ENCODE results near the gene NKAPL.
"Not testable (repeated sequence)": the region's sequence is repeated elsewhere in the genome, so short reads cannot be mapped to it uniquely, and the experiment has no call there.

The NKAPL gene

DNA sequence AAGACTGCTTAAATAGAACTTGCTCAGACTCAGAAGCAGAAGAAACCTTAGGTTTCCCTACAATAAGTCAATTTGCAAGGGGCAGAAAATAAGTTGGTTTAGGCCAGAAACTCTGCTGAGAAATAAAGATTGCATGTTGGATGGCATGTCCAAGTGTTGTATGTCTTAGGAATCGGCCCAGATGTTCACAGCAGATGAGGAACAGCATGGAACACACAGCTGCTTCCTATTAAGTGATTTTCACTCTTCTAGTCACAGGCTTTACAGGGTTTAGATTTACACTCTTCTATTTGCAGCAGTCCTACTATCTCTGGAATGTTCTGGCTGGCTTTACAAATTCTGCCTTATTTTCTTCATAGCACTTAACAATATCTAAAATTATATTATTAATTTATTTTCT lies 10.2 kb upstream of the NKAPL start:
- no peak for DNase-seq

DNA sequence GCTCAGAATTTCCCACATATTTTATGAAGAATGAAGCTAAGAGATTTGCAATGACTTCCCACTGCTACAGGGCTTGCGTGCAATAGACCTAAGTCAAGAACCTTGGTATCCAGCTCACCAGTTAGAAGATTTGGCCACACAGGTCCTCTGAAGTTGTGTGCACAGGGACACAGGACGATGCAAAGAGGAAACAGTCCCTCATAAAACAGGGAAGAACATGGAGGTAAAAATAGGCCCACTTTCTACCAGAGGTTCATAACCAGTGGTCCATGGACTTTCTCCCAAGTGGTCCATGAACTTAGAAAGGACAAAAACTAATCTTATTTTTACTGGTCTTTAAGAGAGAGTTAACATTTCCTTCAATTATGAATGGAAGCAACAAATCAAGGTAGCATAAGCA lies 8.3 kb upstream of the NKAPL start:
- DNase-seq = no peak

DNA sequence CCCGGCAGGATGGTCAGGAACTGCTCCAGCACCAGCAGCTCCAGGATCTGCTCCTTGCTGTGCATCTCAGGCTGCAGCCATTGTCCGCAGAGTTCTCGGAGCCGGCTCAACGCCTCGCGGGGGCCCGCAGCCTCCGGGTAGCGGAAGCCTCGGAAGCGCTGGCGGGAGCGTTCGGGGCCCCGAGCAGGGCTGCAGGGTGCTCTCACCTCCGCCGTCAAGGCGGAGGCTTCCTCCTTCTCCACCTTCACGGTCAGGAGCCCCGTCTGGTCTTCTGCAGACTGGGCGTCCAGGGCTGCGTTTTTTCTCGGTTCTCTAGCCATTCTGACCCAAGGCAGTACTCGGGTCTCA lies 7.5 kb upstream of the NKAPL start:
- DNase-seq = peak; percentile 46

DNA sequence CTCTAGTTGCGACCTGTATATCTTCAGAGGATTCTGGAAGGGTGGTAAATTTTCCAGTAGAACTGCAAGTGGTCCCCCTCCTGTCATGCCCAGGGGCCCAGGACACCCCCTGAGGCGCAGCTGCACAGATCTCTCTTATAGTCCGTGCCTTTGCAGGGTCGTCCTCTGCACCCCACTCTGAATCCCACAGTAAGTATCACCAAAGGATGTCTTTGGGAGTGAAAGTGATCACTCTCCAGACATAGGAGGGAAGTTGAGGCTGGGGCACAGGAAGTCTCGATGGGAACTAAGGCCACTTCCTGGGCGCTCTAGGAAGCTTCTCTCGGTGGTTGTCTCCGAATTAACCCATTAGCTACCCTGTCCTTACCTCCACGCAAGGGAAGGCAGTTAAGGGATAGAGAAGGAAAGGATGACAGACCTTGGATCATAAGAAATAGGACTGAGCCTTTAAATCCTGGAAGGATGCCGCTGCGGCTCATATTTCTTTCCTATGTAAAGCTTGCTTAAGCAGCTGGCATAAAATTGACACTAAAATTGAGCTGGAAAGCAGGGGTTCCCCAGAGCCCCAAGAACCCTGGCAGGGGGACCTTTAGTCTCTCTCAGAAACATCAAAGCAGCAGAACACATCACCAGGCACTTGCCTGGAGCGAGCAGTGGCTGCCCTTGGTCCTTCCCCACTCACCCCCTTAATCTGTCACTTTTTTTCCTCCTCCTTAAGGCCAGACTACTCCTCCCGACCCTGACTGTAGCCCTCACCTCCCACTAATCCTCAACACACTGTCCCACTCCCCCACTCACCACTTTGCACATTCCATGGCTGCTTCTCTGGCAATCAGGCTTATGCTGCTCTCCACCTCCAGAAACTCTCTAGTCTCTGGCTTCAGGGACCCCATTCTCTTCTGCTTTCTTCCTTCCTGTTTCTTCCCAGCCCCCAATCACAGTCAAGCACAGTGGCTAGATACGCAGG lies 6.8 kb upstream of the NKAPL start, which contains the start of gene ZKSCAN4:
TSS of gene ZKSCAN4 (minus strand) at position 261 of the 967 bp plus-strand sequence. CDS start 289 bp downstream, outside the sequence.
- DNase-seq = peak; percentile 88

DNA sequence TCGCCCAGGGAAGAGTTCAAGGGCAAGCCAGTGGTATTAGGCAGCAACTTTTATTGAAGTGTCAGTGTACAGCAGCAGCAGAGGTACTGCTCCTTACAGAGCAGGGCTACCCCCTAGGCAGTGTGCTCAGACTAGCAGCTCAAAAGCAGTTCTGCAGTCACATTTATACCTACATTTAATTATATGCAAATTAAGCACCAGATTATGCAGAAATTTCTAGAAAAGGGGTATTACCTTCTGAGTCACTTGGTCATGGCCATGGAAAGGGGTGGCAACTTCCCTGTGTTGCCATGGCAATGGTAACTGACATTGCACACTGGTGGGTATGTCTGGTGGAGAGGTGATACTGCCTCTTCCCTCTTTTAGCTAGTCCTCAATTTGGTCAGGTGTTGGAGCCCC lies 5.0 kb upstream of the NKAPL start:
- DNase-seq = no peak

DNA sequence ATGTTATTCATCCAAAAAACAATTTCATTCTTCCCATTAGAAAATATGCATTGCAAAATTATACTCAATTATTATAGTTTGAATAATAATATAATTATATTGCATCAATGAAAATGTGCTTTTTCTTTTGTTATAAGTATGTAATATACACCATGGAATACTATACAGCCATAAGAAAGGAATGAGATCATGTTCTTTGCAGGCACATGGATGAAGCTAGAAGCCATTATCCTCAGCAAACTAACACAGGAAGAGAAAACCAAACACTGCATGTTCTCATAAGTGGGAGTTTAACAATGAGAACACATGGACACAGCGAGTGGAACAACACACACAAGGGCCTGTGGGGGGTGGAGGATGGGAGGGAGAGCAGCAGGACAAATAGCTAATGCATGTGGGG lies 2.1 kb upstream of the NKAPL start:
- DNase-seq = no peak

DNA sequence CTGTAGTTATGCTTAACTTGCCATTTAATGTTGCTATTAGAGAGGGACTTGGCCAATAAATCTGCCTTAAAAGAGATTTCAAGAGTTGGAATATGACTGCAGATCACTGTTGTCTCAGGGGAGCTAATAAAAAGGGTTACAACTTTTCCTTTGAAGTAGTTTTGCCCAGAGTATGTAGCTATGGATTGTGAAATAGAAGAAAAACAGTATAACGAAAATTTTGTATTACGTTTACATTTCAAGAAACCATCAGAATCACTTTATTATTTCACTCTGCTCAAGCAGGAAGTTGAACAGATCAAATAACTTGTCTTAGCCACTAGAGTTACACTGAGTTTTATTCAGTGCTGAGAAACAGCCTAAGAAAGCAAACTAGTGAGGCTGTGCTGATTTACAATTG lies 4.8 kb downstream of the NKAPL start:
- DNase-seq = no peak

DNA sequence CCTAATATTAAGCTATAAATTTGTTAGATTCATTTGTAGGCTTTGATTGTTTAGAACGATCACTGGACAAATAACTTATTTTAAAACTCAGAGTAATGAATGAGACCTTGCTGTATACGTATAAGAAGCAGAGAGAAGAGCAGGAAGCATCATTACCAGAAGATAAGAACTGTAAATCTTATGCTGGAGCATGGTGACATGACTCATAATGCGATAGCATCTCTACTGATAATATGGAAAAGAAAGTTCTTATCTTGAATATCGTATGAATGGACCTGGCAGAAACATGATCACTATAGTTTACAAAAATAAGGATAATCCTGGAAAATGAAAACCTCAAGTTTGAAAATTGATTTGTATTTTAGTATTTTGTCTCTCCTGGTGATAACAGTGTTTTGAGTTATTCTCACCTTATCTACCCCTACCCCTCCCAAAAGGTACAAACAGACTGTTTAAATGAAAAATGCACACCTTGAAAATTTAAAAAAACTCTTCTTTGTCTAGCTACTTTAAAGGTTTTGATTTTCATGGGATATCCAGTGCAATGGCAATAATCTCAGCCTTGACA lies 5.8 kb downstream of the NKAPL start:
- DNase-seq = no peak

DNA sequence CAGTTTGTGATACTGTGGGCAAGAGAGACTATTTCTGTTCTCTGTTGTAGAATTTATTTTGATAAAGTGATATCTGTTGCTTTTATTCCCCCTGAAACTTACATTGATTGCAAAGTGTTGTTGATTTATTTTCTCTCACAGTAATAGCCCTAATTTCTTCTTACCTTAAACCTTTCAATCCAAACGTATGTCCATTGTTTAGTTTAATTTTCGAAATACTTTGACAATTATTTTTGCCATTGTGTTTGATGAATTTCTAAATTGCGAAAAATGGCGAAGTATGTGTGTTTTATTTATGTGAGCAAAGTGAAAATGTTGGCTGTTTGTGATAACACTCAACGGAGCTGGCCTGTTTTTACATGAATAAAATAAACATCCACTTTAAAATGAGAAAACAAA lies 7.5 kb downstream of the NKAPL start:
- DNase-seq = no peak

DNA sequence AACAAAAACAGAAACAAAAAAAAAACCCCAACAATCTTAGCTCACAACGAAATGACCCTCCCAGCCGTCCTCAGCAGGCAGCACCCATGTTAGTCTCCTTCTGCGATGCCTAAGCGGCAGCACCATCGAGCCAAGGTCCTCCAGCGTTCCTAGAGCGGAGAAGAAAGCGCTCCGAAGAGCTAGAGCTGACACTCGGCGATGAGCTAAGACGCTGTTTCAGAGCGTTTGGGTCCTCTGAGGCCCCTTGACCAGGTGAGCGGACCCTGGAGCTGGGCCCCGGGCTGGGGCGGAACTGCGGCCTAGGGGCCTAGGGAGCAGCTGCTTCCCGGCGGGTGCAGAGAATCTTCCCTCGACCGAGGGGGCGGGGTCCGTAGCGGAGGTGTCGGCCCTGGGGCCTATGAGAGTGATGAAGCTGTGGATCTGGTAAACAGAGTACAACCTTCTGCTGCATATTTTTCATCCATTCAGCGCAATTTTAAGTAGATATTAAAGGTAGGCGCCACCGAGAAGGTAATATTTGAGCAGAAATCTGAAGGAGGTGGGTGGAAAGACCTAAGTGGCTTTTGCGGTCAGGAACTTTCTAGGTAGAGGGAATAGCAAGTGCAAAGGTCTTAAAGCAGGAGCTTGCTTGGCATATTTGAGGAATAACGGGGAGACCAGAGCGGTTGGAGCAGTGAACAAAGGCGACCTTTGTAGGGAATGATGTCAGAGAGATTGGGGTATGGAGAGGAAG lies 8.0 kb downstream of the NKAPL start, which contains the start of gene ZSCAN26:
TSS of gene ZSCAN26 (plus strand) at position 182 of the 733 bp plus-strand sequence. CDS start 4,777 bp downstream, outside the sequence.
- peak; percentile 85 for DNase-seq

DNA sequence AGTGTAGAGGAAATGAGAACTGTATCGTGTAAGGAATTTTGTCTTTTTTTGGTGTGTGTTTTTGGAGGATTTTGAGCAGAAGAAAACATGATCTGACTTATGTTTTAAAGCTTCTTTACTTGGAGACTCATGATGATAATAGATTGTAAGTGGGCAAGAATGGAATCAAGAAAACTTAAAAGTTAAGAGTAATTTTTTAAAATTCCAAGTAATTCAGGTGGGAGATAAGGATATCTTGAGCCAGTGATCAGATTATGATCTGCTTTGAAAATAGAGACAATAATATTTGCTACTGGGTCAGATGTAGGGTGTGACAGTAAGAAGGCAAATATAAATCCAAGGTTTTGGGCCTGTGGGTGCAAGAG lies 8.6 kb downstream of the NKAPL start:
- DNase-seq = no peak

DNA sequence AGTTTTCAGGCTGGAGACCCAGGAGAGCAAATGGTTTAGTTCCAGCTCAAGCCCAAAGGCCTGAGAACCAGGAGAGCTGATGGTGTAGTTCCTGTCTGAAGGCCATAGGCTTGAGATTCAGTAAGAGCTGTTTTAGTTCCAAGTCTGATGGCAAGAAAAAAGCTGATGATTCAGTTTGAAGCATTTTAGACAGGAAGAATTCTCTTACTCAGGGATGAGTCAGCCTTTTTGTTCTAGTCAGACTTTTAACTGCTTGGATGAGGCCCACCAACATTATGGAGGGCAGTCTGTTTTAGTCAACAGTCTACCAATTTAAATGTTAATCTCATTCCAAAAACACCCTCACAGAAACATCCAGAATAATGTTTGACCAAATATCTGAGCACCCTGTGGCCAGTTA lies 10.4 kb downstream of the NKAPL start:
- no peak for DNase-seq

DNA sequence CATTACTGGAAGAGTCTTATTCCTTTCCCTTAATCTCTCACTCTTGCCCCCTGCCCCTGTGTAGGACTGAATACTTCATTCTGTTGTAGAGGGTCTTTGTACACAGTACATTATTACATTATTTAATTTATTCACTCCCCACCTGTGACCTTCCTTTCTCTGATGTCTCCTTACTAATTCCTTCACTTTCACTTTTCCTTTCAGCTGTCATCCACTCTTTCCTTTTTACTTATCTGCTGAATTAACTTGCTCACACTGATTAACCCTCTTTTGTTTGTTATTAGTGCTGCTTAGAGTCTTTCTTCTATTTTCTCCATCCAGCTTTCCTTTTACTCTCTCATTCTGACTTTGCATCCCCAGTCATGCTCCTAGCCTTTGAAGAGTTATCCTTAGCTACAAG lies 15.8 kb downstream of the NKAPL start:
- no peak for DNase-seq

DNA sequence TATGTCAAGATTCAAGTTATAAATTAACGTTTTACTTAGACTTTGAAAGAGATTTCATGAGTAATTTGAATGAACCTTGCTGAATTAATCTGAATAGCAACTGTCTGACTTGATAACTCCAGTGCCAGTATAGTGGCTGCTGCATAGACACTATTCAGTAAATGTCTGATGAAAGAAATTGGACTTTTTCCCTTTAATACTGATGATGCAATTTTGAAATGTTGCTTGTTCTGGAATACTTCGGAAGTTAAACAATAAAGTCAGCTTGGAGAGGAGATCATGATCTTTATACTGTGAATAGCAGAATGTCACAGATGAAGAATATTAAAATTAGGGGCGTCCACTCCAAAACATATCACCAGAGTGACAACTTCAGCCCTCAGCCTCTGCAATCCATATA lies 18.6 kb downstream of the NKAPL start:
- no peak for DNase-seq

DNA sequence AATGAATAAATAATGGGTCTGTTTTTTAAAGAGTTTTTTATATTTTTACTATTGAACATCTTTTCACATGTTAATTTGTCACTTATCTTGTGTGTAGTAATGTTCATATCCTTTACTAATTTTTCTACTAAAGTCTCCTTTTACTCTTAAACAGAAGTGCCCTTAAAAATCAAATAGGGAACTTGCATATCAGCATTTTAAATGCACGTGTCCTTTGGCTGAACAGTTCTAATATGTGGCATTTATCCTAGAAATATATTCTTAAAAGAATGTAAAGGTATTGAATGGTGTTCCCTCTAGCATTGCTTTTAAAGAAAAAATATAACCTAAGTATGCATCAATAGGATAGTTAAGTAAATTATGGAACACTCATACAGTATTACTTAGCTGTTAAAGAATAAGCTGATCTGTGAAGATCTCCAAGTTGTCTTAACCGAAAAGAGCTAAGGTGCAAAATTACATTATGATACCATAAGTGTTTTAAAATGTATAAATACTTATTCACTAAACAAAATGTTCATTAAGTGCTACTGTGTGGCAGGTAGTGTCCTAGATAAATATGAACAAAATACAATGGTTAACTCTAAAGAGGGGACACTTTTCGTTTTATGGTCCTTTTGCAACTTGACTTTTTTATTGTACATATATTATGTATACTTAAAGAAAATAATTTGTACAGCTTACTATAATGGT lies 21.6 kb downstream of the NKAPL start:
- no peak for DNase-seq

DNA sequence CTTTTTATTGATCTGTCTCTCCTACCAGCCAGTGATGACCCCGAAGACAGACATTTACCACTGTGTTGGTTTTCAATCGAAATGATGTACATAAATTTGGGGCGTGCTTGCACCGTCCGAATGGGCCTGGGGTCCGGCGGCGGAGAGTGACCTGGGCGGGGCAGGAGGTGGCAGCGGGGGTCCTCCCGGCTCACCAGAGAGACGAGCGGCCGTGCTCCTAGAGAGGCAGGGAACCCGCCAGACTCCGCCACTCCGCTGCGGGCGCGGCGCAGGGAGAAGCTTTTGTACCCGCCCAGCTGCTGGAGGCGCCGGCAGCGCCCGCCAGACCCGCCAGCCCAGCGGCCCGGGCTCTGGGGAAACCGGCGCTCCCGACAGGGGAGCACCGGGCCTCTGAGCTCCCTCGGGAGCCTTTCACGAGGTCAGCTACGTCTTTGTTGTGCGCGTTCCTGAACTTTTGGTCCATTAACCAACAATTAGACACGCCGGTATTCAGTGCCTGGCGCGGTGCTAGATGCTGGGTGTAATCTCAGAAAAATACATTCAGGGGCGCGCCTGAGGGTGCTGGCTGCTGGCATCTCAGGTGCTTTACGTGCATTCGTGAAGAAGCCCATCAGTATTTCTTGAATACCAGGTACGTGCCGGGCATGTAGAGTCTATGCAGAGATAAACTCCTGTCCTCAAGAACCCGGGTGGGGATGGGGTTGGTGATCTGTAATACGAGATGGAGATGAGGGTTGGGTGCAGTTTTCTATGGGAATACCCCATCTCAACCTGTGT lies 22.4 kb downstream of the NKAPL start, which contains the start of gene PGBD1:
TSS of gene PGBD1 (plus strand) at position 285 of the 777 bp plus-strand sequence. CDS start 2,242 bp downstream, outside the sequence.
- peak; percentile 45 for DNase-seq

DNA sequence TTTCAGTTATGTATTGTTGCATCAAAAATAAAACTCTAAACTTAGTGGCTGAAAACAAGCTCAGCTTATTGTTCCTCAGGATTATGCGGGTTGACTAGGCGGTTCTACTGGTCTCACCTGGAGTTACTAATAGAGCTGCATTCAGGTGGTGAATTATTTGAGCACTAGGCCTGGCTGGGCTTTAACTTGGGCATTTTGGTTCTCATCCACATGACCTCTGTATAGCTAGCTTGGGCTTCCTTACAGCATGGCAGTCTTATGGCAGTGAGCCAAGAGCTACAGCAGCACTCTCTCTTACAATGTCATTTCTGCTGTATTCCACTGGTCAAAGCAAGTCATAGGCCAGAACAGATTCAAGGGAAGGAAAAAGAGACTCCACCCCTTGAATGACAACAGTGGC lies 23.8 kb downstream of the NKAPL start:
- no peak for DNase-seq

DNA sequence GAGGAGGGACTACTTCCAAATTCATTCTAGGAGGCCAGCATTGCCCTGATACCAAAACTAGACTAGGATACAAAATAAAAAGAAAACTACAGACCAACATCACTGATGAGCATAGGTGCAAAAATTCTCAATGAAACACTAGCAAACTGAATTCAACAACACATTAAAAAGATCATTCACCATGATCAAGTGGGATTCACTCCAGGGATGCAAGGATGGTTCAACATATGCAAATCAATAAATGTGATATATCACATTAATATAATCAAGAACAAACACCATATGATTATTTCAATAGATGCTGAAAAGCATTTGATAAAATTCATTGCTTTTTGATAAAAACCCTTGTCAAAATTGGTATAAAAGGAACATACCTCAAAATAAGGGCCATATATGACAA lies 32.5 kb downstream of the NKAPL start:
- DNase-seq = no peak

DNA sequence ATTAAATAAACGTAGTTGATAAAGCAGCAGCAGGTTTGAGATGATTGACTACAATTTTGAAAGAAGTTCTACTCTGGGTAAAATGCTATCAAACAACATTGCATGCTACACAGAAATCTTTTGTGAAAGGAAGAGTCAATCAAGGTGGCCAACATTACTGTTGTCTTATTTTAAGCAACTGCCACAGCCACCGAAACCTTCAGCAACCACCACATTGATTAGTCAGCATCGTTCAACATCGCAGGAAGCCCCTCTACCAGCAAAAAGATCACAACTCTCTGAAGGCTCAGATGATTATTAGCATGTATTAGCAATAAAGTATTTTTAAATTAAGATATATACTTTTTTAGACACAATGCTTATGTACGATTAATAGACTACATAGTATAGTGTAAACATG lies 36.2 kb downstream of the NKAPL start:
- no peak for DNase-seq

DNA sequence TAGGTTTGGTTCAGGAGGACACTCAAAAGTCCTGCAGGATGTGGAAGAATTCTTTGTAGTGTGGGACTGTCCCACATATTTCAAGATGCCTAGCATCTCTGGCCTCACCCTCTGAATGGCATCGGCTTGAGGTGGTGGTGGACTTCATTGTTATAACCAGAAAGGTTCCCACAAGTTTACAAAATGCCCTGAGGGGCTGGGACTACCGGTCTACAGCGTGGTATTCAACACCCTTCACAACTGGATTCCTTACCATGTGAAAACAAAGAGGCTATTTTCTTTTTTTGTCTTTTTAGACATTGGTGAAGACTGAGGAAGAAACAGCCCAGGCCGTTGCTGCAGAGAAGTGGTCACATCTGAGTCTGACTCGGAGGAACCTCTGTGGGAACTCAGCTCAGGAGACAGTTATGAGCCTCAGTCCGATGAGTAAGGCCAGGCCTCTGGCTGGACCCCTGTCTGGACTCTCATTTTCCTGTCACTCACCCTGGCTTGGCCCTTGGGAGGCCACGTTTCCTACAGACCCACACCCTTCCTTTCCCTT lies 37.5 kb downstream of the NKAPL start:
- no peak for DNase-seq

DNA sequence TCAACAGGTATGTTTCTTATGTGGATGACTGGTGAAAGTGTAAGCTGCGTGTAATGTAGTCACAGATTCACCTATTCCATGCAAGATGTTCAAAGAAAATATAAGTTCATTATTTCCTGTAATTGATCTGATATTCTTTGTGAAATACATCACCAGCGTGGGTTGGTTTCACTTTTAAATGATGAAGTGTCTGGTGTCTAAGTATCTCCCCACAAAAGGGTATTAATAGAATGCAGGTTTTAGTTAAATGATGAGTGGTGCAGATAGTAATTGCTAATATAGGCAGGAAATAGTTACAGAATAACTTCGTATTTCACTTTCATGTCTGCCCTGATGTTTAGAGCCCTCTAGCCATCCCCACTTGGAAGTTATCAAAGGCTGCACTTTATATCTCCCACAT lies 44.5 kb downstream of the NKAPL start:
- no peak for DNase-seq

DNA sequence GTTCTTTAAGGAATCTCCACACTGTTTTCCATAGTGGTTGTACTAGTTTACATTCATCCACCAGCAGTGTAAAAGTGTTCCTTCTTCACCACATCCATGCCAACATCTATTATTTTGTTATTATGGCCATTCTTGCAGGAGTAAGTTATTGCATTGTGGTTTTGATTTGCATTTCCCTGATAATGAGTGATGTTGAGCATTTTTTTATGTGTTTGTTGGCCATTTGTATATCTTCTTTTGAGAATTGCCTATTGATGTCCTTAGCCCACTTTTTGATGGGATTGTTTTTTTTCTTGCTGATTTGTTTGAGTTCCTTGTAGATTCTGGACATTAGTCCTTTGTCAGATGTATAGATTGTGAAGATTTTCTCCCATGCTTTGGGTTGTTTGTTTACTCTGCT lies 47.3 kb downstream of the NKAPL start:
- not testable (repeated sequence) for DNase-seq
